ENCODE results near the gene ZNF592.

Gene ZNF592

GRCh38 chr15:84714821-84715220, 33.6 kb upstream of the ZNF592 start:
- CTCF ChIA-PET = interaction anchor here (1.0 to 2.1 kb wide), 7 partner anchors 10 to 59 kb away, joined by 3 to 5 read pairs (median 4); partner anchors contain the start of gene NMB
- TF ChIP-seq, protein P1, sequence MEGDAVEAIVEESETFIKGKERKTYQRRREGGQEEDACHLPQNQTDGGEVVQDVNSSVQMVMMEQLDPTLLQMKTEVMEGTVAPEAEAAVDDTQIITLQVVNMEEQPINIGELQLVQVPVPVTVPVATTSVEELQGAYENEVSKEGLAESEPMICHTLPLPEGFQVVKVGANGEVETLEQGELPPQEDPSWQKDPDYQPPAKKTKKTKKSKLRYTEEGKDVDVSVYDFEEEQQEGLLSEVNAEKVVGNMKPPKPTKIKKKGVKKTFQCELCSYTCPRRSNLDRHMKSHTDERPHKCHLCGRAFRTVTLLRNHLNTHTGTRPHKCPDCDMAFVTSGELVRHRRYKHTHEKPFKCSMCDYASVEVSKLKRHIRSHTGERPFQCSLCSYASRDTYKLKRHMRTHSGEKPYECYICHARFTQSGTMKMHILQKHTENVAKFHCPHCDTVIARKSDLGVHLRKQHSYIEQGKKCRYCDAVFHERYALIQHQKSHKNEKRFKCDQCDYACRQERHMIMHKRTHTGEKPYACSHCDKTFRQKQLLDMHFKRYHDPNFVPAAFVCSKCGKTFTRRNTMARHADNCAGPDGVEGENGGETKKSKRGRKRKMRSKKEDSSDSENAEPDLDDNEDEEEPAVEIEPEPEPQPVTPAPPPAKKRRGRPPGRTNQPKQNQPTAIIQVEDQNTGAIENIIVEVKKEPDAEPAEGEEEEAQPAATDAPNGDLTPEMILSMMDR (IDR thresholded peaks at IDR 0.05; ENCODE audit: control extremely low read depth, extremely low read depth, low read depth, missing control alignments) = no peak
- POLR2A ChIA-PET = interaction anchor here (2.6 kb wide), 1 partner anchor 20 kb away, joined by 12 read pairs; no protein-coding TSS in a partner anchor
- DNase-seq (ENCODE audit: extremely low spot score) = no peak

DNA sequence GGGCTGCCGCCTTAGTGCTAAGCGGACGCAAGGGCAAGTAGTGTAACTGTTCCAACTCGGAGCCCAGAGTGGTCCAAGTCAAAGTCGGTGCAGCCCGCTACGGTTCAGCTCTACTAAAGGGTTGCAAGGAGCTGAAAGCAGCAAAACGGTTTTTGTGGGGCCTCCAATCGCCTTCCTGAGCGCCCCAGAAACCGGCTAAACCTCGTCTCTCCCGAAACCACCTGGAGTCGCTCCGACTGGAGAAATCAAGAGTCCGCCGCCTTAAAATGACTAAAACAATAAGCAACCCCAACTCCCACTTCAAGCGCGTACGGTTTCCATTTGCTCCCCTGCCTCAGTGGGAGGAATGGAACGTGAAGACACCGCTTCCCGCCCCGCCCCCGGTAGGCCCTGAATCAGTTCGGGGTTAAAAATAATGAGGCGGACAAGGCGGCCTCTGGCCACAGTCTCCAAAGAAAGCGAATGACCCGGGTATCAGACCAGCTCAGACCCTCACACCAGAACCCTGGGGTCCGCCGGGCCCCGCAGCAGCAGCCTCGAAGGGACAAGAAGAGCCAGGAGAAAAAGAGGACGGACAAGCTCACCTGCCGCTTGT, 32.9 kb upstream of the ZNF592 start:
- DNase-seq (ENCODE audit: extremely low spot score) = no peak
- ChIA-PET POLR2A (interaction anchor here (0.8 to 2.6 kb wide), 3 partner anchors 9 to 61 kb away, joined by 3 to 12 read pairs (median 8); partner anchors contain the start of gene WDR73), CTCF (interaction anchor here (1.1 to 2.1 kb wide), 9 partner anchors 9 to 61 kb away, joined by 3 to 10 read pairs (median 4); partner anchors contain the start of genes NMB and WDR73)
- TF ChIP-seq, protein P1 (IDR thresholded peaks at IDR 0.05; ENCODE audit: control extremely low read depth, extremely low read depth, low read depth, missing control alignments) = no peak

DNA sequence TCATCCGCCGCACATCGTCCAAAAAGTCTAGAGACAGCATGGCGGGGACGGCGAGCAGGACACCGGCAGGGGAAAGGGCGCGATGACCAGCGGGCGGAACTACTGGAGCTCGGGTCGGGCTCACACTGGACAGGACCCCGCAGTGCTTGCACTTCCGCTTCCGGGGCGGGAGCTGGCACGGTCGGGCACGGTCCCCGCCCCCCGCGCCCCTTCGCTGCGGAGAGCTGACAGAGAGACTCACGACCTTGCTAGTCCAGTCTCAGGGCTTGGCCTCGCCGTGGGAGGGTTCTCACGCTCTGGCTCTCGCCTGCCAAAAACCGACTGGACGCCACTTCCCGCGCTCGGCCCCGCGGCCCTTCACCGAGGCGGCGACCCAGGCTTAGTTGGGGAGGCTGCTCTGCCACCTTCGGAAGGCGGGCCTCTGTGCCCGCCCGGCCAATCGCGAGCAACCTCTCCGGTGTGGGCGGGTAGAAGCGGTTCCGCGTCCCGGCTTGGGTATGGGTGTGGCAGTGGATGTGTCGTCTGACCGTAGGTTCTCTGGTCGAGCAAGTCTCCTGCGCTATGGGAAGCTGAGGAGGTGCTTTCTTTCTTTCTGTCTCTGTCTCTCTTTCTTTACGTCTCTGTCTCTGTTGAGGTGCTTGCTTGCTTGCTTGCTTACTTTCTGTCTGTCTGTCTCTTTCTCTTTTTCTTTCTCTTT, 32.2 kb upstream of the ZNF592 start, which contains the start of gene SEC11A:
SEC11A (minus strand) TSS at position 104 of the 697 bp plus-strand sequence; CDS start at position 40, 64 bp downstream.
- TF ChIP-seq, protein P1 (IDR thresholded peaks at IDR 0.05; ENCODE audit: control extremely low read depth, extremely low read depth, low read depth, missing control alignments) = no peak
- POLR2A ChIA-PET = interaction anchor here (0.8 to 2.6 kb wide), 4 partner anchors 10 to 866 kb away, joined by 3 to 12 read pairs (median 6); partner anchors contain the start of gene WDR73
- CTCF ChIA-PET = interaction anchor here (0.9 to 2.1 kb wide), 10 partner anchors 9 to 61 kb away, joined by 3 to 10 read pairs (median 4); partner anchors contain the start of genes NMB and WDR73
- peak; percentile 94 for DNase-seq (ENCODE audit: extremely low spot score)

GRCh38 chr15:84721371-84721770, 27.0 kb upstream of the ZNF592 start:
- ChIA-PET POLR2A (no interaction called here), CTCF (interaction anchor here (1.1 kb wide), 3 partner anchors 11 to 21 kb away, joined by 3 to 4 read pairs (median 3); no protein-coding TSS in a partner anchor)
- TF ChIP-seq, protein P1 (IDR thresholded peaks at IDR 0.05; ENCODE audit: control extremely low read depth, extremely low read depth, low read depth, missing control alignments) = no peak
- DNase-seq (ENCODE audit: extremely low spot score) = no peak

DNA sequence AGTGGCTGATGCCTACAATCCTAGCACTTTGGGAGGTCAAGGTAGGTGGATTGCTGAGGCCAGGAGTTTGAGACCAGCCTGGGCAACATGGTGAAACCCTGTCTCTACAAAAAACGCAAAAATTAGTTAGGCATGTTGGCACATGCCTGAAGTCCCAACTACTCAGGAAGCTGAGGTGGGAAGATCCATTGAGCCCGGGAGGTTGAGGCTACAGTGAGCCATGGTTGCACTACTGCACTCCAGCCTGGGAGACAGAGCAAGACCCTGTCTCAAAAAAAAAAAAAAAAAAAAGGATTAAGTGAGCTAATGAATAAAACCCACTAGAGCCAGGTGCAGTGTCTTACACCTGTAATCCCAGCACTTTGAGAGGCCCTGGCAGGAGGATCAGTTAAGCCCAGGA, 25.8 kb upstream of the ZNF592 start:
- ChIA-PET POLR2A (interaction anchor here (0.7 kb wide), 1 partner anchor 355 kb away, joined by 4 read pairs; no protein-coding TSS in a partner anchor), CTCF (interaction anchor here (0.9 to 1.1 kb wide), 2 partner anchors 17 to 20 kb away, joined by 3 read pairs; no protein-coding TSS in a partner anchor)
- TF ChIP-seq, protein P1 (IDR thresholded peaks at IDR 0.05; ENCODE audit: control extremely low read depth, extremely low read depth, low read depth, missing control alignments) = no peak
- no peak for DNase-seq (ENCODE audit: extremely low spot score)

DNA sequence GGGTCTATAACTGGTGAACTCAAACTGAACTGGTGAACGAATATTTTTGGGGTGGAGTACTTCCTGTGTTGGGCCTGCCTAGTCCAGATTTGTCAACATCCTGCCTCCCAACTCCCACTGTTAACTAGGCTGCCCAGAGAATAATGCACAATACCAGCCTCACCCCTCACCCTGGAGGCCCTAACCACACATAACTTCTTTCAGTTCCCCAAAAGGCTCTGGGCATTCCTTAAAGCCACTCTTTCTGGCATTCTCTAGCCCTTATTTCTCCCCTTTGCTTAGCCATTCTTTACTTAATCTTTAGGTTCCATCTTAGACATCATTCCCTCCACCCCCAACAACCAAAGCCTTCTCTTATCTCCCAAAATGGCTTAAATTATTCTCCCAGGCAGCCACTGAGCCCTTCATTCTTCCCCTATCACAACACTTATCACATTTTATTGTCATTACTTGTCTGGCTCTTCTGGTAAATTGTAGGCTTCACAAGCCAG, 23.3 kb upstream of the ZNF592 start:
- POLR2A ChIA-PET = no interaction called here
- CTCF ChIA-PET = interaction anchor here (1.7 to 1.9 kb wide), 2 partner anchors 9 to 10 kb away, joined by 4 to 10 read pairs; partner anchors contain the start of gene SEC11A
- DNase-seq (ENCODE audit: extremely low spot score) = peak; percentile 25
- TF ChIP-seq, protein P1 (IDR thresholded peaks at IDR 0.05; ENCODE audit: control extremely low read depth, extremely low read depth, low read depth, missing control alignments) = no peak
